Testis (tissue), 2 donors: ENCODE measurements around the gene C21orf58.

Experiments used
- POLR2A ChIP-seq: fragments of 450-650 bp; IDR thresholded peaks from one replicate; pipeline ENCODE4 v1.6.1; 2017; ENCODE audit warnings: antibody characterized with exemption, mild to moderate bottlenecking, moderate library complexity
- TF ChIP-seq, protein P1 (sequence below), 3 experiments: fragments of 450-650 bp in 2 of 3; fragments of 200-600 bp in 1 of 3; sonication (generic) in 1 of 3; IDR thresholded peaks; one replicate each; pipeline ENCODE4 v1.5.1; 2016 to 2019; ENCODE audit warnings: antibody characterized with exemption in 3 of 3, mild to moderate bottlenecking in 2 of 3, moderate library complexity in 1 of 3

DNA sequence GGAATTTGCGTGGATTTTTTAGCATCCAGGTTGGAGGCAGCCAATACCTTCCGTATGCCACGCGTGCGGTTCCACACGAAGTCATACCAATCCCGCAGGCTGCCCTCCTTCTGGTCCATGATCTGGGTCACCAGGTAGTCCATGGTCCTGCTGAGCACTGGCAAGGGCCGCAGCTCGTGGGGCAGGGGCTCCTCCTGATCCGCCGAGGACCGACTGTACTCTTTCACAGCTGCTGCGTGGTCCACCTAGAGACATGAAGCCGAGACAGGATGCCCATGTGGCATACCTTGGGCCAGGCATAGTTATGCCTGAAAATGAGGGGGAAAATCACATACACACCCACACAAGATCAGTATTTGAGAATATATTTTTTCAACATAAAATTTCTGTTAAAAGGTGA is 50.3 kb downstream of the C21orf58 start:
- TF ChIP-seq, protein P1, sequence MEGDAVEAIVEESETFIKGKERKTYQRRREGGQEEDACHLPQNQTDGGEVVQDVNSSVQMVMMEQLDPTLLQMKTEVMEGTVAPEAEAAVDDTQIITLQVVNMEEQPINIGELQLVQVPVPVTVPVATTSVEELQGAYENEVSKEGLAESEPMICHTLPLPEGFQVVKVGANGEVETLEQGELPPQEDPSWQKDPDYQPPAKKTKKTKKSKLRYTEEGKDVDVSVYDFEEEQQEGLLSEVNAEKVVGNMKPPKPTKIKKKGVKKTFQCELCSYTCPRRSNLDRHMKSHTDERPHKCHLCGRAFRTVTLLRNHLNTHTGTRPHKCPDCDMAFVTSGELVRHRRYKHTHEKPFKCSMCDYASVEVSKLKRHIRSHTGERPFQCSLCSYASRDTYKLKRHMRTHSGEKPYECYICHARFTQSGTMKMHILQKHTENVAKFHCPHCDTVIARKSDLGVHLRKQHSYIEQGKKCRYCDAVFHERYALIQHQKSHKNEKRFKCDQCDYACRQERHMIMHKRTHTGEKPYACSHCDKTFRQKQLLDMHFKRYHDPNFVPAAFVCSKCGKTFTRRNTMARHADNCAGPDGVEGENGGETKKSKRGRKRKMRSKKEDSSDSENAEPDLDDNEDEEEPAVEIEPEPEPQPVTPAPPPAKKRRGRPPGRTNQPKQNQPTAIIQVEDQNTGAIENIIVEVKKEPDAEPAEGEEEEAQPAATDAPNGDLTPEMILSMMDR (IDR thresholded peaks at IDR 0.05), result no peak
- no peak for TF ChIP-seq POLR2A
